GM20000 (cell line): Measurements from ENCODE around the gene LINC01488.

Source experiments
- DNase-seq: peaks from one replicate; pipeline ENCODE4 v3.0.0; 2012; ENCODE audit warnings: low spot score
- CTCF ChIP-seq: IDR thresholded peaks from 2 replicates; pipeline ENCODE4 v1.5.1; 2012; ENCODE audit warnings: mild to moderate bottlenecking, control low read depth; ENCODE audit errors: extremely low read depth, missing control alignments

Gene LINC01488

GRCh38 chr11:69437001-69437875, 44.2 kb upstream of the LINC01488 start:
- TF ChIP-seq CTCF: no peak
- DNase-seq: no peak

- no peak for TF ChIP-seq CTCF
- no peak for DNase-seq
These were observed 43.6 kb upstream of the LINC01488 start for GRCh38 chr11:69437876-69438205.

GRCh38 chr11:69438286-69438920, 43.1 kb upstream of the LINC01488 start:
- DNase-seq: no peak
- no peak for TF ChIP-seq CTCF

GRCh38 chr11:69439127-69439526, 42.3 kb upstream of the LINC01488 start:
- TF ChIP-seq CTCF: no peak
- no peak for DNase-seq

- no peak for TF ChIP-seq CTCF
- no peak for DNase-seq
These were observed 41.6 kb upstream of the LINC01488 start for GRCh38 chr11:69439651-69440464.

DNA sequence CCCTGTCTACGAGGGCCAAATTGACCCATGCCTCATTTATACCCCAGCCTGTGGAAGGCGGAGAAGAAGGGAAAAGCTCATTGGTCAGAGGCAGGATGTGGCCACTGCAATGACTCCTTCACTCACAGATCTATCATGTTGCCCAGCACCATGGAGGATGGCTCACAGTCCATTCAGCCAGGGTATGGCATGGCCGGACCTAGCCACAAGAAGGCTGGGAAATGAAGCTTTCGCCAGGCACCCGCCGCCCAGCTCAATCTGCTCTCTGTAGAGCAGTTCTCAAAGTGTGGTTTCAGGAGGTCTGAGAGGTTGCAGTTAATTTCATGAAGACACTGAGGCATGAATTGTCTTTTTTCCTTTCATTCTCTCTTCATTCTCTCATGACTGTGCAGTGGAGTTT, 40.6 kb upstream of the LINC01488 start:
- no peak for TF ChIP-seq CTCF
- DNase-seq: no peak
